GM19043 (cell line): ENCODE data around the gene EIF4G3.
"Not testable (repeated sequence)": the region's sequence is repeated elsewhere in the genome, so short reads cannot be mapped to it uniquely, and the experiment has no call there.

Experiments used
- ATAC-seq: cut with Tn5 transposase; IDR thresholded peaks from one replicate; pipeline ENCODE4 v1.9.1; 2021; ENCODE audit warnings: low read depth; ENCODE audit not compliant: unreplicated experiment

Gene EIF4G3

DNA sequence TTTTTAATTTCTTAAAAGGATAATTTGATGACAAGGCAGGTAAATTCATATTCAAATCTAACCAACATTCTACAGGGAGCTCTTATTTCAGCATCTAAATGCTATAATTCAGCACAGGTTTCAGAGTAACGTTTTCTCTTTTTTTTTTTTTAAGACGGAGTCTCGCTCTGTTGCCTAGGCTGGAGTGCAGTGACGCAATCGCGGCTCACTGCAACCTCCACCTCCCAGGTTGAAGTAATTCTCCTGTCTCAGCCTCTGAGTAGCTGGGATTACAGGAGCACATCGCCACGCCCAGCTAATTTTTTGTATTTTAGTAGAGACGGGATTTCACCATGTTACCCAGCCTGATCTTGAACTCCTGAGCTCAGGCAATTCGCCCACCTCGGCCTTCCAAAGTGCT, 66.5 kb downstream of the EIF4G3 start:
- ATAC-seq = no peak

DNA sequence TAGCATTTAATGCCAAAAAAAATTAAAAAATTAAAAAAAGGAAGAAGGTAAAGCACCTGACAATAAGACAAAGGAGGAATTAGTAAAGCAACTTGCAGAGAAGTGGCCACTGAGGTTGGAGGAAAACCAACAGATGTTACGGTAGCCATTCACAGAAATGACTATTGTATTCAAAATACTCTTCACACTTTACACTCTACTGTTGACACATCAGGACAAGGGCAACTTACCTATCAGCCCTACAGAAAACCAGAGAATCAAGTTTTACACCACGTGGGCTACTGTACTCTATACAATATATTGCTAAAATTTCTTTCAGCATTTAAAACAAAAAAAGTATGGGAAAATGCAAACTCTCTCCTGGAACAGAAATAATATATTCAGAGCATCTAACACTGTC, 70.0 kb downstream of the EIF4G3 start:
- ATAC-seq = no peak

DNA sequence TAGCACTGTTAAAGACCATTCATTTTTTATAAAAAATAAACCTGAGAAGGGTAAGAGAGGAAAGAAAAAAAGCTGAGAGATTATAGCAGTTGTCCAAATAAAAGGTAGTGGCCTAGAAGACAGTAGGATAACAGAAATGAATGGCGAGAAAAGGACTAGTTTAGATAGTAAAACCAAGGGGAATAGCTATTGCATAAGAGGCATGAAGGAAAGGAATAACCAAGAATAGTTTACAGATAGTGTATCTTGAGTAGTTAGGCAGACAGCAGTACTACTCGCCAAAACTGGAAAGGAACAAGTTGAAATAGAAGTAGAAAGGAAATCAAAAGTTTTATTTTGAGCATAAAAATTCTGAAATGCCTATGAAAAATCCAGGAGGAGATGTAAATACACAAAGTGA, 70.5 kb downstream of the EIF4G3 start:
- no peak for ATAC-seq

DNA sequence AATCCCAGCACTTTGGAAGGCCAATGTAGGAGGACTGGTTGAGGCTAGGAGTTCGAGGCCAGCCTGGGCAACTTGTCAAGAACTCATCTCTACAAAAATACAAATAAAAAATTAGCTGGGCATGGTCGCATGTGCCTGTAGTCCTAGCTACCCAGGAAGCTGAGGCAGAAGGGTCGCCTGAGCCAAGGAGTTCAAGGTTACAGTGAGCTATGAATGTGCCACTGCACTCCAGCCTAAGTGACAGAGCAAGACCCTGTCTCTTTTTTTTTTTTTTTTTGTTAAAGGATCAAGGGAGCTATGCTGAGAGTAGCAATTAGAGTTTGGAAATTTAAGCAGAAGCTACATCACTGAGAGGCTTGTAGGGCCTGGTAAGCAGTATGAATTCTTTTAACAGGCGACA, 70.9 kb downstream of the EIF4G3 start:
- no peak for ATAC-seq

DNA sequence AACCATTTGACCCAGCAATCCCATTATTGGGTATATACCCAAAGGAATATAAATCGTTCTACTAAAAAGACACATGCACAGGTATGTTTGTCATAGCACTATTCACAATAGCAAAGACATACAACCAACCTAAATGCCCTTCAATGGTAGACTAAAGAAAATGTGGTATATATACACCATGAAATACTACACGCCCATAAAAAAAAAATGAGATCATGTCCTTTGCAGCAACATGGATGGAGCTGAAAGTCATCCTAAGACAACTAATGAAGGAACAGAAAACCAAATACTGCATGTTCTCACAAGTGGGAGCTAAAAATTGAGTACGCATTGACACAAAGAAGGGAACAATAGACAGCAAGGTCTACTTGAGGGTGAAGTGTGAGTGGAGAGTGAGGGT, 72.0 kb downstream of the EIF4G3 start:
- no peak for ATAC-seq

DNA sequence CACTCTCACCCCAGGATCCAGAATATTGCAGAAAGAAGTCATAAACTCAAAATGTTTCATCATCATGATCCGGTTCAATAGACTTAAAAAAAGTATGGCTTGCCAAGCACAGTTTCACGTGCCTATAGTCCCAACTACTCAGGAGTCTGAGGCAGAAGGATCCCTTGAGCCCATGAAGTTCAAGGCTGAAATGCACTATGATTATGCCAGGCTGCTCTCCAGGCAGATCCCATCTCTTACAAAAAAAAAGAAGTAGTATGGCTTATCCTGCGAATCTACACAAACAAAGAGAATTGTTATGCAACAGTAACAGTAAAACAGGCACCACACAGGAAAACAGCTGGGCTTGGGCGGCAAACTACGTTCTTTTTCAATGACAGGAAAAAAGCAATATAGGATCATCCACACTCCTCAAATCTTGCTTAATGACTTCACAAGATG, 76.2 kb downstream of the EIF4G3 start:
- no peak for ATAC-seq

DNA sequence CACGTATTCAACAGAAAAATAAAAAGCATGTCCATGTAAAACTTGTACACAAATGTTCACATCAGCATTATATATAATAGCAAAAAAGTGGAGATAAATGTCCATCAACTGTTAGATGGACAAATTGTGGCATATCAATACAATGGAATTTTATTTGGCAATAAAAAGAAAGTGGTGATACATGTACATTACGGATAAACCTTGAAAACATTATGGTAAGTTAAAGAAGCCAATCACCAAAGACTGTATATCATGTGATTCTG, 76.9 kb downstream of the EIF4G3 start:
- no peak for ATAC-seq

DNA sequence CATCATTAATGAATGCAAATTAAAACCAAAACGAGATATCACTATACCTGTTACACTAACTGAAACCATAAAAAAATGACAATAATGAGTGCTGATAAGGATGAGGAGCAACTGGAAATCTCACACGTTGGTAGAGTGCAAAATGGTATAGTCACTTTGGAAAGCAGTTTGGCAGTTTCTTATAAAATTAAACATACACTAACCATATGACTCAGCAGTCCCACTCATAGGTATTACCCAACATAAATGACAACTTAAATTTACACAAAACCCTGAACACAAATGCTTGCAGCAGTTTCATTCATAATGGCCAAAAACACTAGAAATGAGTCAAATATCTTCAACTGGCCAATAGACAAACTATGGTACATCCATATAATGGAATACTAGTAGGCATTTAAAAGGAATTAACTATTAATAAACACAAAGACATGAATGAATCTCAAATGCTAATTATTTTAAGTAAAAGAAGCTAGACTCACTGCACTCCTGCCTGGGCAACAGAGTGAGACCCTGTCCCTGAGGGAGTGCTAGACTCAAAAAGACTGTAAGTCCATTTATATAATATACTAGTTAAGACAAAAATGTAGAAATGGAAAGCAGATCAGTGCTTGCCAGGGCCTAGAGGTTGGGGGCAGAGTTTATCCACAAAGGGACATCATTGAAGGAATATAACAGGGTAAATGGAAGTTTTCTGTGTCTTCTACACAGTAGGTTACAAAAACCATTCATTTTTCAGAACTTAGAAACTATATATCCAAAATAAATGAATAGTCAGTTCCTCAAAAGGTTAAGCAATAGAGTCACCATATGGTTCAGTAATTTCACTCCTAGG, 77.4 kb downstream of the EIF4G3 start:
- ATAC-seq = no peak

DNA sequence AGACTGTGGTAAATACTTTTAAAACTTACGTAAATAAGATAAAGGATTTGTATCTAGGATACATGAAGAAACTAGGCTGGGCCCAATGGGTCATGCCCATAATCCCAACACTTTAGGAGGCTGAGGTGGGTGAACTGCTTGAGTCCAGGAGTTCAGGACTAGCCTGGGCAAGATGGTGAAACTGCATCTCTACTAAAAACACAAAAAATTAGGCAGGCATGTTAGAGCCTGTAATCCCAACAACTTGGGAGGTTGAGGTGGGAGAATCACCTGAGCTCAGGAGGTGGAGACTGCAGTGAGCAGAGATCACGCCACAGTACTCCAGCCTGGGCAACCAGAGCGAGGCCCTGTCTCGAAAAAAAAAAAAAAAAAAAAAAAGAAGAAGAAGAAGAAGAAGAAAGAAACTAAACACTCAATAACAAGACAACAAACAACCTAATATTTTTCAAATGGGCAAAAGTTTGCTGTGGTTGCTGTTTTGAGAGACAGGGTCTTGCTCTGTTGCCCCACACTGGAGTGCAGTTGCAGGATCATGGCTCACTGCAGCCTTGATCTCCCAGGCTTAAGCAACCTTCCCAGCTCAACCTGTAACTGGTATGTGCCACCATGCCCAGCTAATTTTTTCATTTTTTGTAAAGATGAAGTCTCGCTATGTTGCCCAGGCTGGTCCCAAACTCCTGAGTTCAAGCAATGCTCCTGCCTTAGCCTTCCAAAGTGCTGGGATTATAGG, 78.3 kb downstream of the EIF4G3 start:
- ATAC-seq = no peak

DNA sequence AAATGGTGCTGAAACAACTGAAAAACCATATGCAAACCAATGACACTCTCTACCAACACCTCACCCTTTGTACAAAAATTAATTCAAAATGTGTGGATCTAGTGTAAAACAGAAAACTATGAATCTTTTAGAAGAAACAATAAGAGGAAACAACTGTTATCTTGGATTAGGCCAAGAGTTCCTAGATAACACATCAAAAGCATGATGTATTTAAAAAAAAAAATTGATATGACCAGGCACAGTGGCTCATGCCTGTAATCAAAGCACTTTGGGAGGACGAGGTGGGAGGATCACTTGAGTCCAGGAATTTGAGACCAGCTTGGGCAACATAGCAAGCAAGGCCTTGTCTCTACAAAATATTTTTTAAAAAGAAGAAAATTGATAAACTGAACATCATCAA, 79.0 kb downstream of the EIF4G3 start:
- ATAC-seq = no peak

DNA sequence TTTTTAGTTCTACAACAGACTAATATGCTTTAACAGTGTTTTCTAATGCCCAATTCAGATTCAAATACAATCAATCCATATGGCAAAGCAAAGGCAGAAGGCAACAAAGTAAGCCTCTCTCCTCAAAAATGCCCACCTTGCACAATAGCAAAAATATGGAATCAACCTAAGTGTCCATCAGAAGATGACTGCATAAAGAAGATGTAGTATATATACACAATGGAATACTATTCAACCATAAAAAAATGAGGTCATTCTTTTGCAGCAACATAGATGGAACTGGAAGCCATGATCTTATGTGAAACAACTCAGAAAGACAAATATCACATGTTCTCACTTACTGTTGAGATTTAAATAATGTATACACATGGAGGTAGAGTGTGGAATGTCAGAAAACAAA, 80.7 kb downstream of the EIF4G3 start:
- no peak for ATAC-seq

DNA sequence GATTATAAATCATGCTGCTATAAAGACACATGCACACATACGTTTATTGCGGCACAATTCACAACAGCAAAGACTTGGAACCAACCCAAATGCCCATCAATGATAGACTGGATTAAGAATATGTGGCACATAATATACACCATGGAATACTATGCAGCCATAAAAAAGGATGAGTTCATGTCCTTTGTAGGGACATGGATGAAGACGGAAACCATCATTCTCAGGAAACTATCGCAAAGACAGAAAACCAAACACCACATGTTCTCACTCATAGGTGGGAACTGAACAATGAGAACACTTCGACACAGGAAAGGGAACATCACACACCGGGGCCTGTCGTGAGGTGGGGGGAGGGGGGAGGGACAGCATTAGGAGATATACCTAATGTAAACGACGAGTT, 82.4 kb downstream of the EIF4G3 start:
- ATAC-seq = not testable (repeated sequence)

DNA sequence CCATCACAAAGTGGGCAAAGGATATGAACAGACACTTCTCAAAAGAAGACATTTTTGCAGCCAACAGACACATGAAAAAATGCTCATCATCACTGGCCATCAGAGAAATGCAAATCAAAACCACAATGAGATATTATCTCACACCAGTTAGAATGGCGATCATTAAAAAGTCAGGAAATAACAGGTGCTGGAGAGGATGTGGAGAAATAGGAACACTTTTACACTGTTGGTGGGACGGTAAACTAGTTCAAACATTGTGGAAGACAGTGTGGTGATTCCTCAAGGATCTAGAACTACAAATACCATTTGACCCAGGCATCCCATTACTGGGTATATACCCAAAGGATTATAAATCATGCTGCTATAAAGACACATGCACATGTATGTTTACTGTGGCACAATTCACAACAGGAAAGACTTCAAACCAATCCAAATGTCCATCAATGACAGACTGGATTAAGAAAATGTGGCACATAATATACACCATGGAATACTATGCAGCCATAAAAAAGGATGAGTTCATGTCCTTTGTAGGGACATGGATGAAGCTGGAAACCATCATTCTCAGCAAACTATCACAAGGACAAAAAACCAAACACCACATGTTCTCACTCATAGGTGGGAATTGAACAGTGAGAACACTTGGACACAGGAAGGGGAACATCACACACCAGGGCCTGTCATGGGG, 83.3 kb downstream of the EIF4G3 start:
- not testable (repeated sequence) for ATAC-seq

DNA sequence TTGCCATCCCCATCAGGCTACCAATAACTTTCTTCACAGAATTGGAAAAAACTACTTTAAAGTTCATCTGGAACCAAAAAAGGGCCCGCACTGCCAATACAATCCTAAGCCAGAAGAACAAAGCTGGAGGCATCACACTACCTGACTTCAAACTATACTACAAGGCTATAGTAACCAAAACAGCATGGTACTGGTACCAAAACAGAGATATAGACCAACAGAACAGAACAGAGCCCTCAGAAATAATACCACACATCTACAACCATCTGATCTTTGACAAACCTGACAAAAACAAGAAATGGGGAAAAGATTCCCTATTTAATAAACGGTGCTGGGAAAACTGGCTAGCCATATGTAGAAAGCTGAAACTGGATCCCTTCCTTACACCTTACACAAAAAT, 84.2 kb downstream of the EIF4G3 start:
- not testable (repeated sequence) for ATAC-seq

DNA sequence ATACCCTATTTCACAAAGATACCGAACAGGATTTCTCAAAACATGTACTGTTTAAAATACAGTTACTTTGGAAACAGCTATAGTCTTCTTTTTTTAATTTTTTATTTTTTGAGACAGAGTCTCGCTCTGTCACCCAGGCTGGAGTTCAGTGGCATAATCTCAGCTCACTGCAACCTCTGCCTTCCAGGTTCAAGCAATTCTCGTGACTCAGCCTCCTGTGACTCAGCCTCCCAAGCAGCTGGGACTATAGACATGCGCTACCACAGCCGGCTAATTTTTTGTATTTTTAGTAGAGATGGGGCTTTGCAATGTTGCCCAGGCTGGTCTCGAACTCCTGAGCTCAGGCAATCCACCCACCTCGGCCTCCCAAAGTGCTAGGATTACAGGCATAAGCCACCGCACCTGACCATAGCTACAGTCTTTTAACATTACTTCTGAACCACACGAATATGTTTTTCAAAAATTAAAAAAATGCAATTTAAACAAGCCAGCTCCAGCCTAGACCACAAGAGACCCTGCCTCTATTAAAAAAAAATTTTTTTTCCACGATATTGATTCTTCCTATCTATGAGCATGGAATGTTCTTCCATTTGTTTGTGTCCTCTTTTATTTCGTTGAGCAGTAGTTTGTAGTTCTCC, 85.5 kb downstream of the EIF4G3 start:
- not testable (repeated sequence) for ATAC-seq

DNA sequence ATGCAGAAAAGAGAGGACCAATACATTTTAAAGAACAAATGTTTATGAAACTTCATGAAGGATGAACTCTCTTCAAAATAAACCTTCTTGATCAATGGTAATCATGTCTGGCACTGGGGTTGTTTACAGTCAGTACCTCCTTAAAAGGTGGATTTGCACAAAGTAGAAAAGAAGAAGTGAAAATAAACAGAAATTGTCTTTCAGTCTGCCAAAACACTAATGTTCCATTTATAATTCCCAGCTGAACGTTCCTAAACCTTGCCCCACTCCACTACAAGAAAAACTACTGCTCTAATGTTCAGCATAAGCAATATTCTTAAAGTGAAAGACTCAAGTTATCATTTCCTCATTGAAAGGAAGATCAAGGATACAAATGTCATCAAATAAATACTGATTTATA, 86.2 kb downstream of the EIF4G3 start:
- ATAC-seq = no peak

DNA sequence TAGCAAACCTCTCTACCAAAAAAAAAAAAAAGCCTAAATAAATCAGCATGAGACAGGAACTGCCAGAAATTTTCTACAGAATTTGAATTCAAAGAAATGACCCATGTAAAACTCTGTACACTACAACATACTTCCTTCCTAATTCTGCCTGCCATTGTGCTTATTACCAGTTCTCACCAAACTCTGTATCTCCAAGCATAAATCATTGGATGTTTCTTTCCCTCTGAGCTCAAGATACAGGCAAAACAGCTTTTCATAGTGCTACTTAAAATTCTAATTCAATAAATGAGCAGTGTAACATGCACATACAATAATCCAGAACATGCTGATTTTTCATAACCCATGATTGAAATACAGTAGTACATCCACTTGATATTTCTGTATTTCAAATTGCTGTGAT, 87.0 kb downstream of the EIF4G3 start:
- ATAC-seq = no peak

DNA sequence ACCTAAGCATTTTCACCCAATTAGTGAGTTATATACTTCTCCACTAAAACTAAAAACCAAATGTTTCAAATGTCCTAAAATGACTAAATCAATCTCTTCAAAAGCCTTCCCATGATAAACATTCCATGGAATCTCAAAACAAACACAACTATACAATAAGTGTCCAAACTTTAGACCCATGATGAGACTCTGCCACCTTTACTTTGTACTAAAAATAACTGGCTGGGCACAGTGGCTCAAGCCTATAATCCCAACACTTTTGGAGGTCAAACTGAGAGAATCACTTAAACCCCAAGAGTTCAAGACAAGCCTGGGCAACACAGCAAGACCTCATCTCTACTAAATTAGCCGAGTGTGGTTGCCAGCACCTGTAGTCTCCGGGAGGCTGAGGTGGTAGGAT, 87.4 kb downstream of the EIF4G3 start:
- ATAC-seq = no peak

DNA sequence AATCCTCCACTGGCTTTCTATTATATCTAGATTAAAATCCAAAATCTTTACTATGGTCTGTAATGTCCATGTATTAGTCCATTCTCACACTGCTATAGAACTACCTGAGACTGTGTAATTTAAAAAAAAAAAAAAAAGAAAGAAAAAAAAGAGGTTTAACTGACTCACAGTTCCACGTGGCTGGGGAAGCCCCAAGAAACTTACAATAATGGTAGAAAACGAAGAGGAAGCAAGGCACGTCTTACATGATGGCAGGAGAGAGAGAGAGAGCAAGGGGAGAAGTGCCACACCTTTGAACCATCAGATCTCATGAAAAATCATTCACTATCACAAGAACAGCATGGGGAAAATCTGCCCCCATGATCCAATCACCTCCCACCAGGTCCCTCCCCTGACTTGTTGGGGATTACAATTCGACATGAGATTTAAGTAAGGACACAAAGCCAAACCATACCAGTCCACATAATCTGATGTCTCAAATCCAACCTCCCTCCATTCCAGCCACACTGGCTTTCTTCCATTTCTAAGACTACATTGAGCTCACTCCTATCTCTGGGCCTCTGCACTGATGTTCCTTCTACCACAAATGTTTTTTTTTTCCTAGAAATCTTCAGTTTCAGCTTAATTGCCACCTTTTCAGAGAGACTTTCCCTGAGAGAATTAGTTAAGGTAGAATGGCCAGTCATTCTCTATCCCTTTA, 92.4 kb downstream of the EIF4G3 start:
- ATAC-seq = no peak

DNA sequence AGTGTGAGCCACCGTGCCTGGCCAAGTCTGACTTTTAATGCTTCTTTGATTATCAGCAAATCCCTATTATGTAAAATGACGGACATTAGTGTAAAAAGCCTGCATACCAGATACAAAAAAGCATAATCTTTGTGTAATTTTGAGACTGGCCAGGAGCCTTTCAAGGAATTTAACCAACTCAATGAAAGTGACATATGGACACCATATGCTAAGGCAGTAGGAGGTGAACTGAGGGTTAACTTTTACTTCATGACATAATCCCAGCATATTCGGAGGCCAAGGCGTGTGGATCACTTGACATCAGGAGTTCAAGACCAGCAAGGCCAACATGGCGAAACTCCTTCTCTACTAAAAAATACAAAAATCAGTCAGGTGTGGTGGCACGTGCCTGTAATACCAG, 94.6 kb downstream of the EIF4G3 start:
- no peak for ATAC-seq

DNA sequence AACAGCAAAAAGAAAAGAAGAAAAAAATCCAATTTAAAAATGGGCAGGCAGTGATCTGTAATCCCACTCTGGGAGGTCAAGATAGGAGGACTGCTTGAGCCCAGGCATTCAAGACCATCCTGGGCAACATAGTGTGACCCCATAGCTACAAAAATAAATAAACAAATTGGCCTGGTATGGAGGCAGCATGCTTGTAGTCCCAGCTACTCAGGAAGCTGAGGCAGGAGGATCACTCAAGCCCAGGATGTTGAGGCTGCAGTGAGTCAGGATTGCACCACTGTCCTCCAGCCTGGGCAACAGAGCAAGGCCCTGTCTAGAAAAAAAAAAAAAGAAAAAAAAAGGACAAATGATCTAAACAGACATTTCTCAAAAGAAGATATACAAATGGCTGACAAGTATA, 99.6 kb downstream of the EIF4G3 start:
- ATAC-seq = no peak
